GM12875 (cell line): ENCODE measurements around the gene KDM5D.

Source experiments
- H3K4me3 ChIP-seq: one replicate; pipeline ENCODE4 v1.5.1; 2011; ENCODE audit warnings: low read depth, low read length, control low read depth
- TF ChIP-seq, protein P1 (sequence below): IDR thresholded peaks from 2 replicates; pipeline ENCODE4 v1.5.1; 2011; ENCODE audit warnings: low read depth, mild to moderate bottlenecking, control low read depth, inconsistent platforms, low read length, moderate library complexity, borderline replicate concordance; ENCODE audit not compliant: insufficient read depth

Gene KDM5D

DNA sequence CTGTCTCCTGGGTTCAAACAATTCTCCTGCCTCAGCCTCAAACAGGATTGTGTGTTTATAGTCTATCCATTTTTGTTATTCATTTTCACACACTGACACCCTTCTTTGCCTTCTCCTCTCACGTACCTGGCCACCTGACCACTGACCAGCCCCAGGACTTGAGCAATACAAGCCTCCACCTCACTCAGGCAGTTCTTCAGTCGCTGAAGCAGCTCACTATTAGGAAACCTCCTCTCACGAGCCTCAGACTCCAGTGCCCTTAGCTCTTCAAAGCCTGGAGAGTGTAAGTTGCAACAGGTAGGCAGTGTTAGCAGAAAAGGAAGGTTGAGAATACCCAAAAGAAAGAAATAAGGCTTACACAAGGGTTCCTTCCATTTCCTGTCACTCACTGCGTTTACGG lies 29.3 kb downstream of the KDM5D start:
- TF ChIP-seq, protein P1, sequence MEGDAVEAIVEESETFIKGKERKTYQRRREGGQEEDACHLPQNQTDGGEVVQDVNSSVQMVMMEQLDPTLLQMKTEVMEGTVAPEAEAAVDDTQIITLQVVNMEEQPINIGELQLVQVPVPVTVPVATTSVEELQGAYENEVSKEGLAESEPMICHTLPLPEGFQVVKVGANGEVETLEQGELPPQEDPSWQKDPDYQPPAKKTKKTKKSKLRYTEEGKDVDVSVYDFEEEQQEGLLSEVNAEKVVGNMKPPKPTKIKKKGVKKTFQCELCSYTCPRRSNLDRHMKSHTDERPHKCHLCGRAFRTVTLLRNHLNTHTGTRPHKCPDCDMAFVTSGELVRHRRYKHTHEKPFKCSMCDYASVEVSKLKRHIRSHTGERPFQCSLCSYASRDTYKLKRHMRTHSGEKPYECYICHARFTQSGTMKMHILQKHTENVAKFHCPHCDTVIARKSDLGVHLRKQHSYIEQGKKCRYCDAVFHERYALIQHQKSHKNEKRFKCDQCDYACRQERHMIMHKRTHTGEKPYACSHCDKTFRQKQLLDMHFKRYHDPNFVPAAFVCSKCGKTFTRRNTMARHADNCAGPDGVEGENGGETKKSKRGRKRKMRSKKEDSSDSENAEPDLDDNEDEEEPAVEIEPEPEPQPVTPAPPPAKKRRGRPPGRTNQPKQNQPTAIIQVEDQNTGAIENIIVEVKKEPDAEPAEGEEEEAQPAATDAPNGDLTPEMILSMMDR: no peak
- no peak overlapping the region for H3K4me3 ChIP-seq

DNA sequence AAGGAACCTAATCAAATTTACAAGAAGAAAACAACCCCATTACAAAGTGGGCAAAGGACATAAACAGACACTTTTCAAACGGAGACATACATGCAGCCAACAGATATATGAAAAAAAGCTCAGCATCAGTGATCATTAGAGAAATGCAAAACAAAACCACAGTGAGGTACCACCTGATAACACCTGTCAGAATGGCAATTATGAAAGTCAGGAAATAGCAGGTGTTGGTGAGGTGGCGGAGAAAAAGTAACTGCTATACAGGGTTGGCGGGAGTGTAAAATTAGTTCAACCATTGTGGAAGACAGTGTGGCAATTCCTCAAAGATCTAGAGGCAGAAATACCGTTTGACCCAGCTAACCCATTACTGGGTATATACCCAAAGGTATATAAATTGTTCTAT lies 31.1 kb downstream of the KDM5D start:
- H3K4me3 ChIP-seq: no peak overlapping the region
- TF ChIP-seq, protein P1: no peak

DNA sequence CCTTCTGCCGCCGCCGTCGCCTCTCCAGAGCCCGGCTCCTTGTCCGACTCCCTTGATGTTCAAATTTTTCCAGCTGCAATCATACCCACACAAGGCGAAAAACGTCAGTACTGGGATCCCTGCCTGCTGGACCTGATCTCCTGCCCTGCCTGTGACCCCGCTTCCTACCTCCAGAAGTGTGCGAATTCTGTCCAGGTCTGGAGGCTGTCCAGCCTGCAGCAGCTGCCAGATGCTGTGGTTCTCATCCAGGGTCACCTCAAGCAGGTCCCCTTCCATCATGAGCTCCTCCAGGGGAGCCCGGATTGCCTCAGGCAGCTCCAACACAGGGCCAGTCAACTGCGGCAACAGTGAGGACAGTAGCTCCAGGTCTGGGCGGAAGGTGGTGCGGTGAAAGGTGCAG lies 38.3 kb downstream of the KDM5D start:
- TF ChIP-seq, protein P1: no peak
- H3K4me3 ChIP-seq: no peak overlapping the region

DNA sequence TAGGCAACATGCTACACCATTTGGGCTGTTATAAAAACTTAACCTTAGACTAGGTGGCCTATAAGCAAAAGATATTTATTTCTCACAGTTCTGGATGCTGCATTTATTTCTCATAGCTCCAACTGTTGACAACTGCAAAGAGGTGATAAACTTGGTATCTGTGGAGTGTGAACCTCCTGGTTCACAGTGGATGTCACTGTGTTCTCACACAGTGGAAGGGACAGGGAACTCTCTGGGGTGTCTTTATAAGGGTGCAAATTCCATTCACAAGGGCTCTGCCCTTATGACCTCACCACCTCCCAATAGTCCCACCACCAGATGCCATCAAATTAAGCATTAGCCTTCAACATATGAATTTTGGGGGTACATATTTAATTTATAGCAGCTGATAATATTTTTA lies 46.0 kb downstream of the KDM5D start:
- TF ChIP-seq, protein P1: no peak
- H3K4me3 ChIP-seq: no peak overlapping the region

DNA sequence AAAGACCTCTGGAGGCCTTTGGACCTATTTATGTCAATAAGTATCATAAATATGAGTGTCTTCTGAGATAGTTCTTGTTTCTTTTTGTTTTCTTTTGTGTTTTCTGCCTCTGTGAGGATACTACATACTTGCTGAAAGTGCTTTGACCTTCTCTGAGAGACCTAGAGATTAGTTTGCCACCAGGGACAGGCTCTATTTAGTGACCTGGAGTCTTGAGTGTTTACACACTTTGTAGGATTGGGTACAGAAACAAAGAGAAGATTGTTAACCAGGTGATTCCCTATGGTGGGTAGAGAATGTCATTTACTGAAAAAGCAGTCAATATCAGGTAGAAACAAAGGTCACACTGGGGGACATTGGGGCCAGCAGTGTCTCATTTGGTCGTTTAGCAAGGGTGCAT lies 63.7 kb downstream of the KDM5D start:
- TF ChIP-seq, protein P1: no peak
- H3K4me3 ChIP-seq: no peak overlapping the region
